Measurements from ENCODE around the gene CLCN4.

CLCN4 gene

GRCh38 chrX:10208281-10208856 is 51.6 kb downstream of the CLCN4 start:
- H3K9me3 Mint-ChIP-seq: peaks cover 58% of the 10 kb centered on the region

DNA sequence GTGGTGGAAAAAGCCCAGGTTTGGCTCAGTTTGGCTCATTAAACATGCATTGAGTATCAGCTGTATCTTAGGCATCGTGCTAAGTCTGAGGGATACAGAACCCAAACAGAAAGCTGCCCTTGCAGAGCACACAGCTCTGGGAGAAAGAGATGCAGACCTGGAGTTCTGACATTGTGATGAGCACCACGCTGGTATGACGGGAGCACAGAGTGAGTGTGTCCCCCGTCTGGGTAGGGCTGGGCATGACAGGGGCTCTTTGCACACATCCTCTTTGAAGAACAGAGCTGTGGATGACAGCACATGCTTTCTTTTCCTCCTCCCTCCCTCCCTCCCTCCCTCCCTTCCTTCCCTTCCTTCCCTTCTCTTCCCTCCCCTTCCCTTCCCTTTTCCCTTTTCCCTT is 52.2 kb downstream of the CLCN4 start:
- H3K4me1 Mint-ChIP-seq: no peaks in the 10 kb centered on the region
- no peak overlapping the region for H3K27ac Mint-ChIP-seq
- H3K36me3 Mint-ChIP-seq (ENCODE audit: low read depth): peaks cover 68% of the 10 kb centered on the region
- DNase-seq: no peak
- peaks cover 4% of the 10 kb centered on the region for H3K27me3 Mint-ChIP-seq (ENCODE audit: low read depth, poor library complexity)
- TF ChIP-seq, protein P1, sequence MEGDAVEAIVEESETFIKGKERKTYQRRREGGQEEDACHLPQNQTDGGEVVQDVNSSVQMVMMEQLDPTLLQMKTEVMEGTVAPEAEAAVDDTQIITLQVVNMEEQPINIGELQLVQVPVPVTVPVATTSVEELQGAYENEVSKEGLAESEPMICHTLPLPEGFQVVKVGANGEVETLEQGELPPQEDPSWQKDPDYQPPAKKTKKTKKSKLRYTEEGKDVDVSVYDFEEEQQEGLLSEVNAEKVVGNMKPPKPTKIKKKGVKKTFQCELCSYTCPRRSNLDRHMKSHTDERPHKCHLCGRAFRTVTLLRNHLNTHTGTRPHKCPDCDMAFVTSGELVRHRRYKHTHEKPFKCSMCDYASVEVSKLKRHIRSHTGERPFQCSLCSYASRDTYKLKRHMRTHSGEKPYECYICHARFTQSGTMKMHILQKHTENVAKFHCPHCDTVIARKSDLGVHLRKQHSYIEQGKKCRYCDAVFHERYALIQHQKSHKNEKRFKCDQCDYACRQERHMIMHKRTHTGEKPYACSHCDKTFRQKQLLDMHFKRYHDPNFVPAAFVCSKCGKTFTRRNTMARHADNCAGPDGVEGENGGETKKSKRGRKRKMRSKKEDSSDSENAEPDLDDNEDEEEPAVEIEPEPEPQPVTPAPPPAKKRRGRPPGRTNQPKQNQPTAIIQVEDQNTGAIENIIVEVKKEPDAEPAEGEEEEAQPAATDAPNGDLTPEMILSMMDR (IDR thresholded peaks at IDR 0.05): no peak
- H3K4me3 Mint-ChIP-seq: no peak overlapping the region
- H3K9me3 Mint-ChIP-seq: peaks cover 54% of the 10 kb centered on the region

More at GRCh38 chrX:10208281-10208856, 51.6 kb downstream of the CLCN4 start:
- Mint-ChIP-seq H3K4me3 (no peak overlapping the region), H3K27ac (no peak overlapping the region), H3K4me1 (no peaks in the 10 kb centered on the region), H3K27me3 (ENCODE audit: low read depth, poor library complexity) (peaks cover 4% of the 10 kb centered on the region), H3K36me3 (ENCODE audit: low read depth) (peaks cover 69% of the 10 kb centered on the region)
- TF ChIP-seq, protein P1 (IDR thresholded peaks at IDR 0.05): no peak
- DNase-seq: no peak

DNA sequence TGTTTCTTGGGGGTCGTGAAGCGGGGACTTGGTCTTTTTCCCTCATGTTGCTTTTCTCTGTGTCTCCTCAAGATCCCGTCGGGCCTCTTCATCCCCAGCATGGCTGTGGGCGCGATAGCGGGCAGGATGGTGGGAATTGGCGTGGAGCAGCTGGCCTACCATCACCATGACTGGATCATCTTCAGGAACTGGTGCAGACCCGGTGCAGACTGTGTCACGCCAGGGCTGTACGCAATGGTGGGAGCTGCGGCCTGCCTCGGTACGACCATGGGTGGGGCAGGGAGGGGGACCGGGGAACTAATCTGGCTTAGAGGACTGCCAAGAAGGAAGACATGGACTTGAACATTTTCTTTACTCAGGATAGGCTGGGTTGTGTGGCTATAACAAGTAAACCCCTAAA is 55.6 kb downstream of the CLCN4 start:
- no peak overlapping the region for H3K4me3 Mint-ChIP-seq
- DNase-seq: no peak
- no peaks in the 10 kb centered on the region for H3K27me3 Mint-ChIP-seq (ENCODE audit: low read depth, poor library complexity)
- no peaks in the 10 kb centered on the region for H3K4me1 Mint-ChIP-seq
- H3K27ac Mint-ChIP-seq: no peak overlapping the region
- H3K36me3 Mint-ChIP-seq (ENCODE audit: low read depth): peaks cover 44% of the 10 kb centered on the region
- H3K9me3 Mint-ChIP-seq: peaks cover 33% of the 10 kb centered on the region
- TF ChIP-seq, protein P1 (IDR thresholded peaks at IDR 0.05): no peak

- peaks cover 36% of the 10 kb centered on the region for H3K36me3 Mint-ChIP-seq (ENCODE audit: low read depth)
- no peaks in the 10 kb centered on the region for H3K4me1 Mint-ChIP-seq
- peaks cover 2% of the 10 kb centered on the region for H3K27me3 Mint-ChIP-seq (ENCODE audit: low read depth, poor library complexity)
- DNase-seq: no peak
- no peak overlapping the region for H3K27ac Mint-ChIP-seq
- no peak overlapping the region for H3K4me3 Mint-ChIP-seq
- TF ChIP-seq, protein P1 (IDR thresholded peaks at IDR 0.05): no peak
- peaks cover 24% of the 10 kb centered on the region for H3K9me3 Mint-ChIP-seq
Observed at GRCh38 chrX:10213716-10214115, 56.9 kb downstream of the CLCN4 start.

- Mint-ChIP-seq H3K27me3 (ENCODE audit: low read depth, poor library complexity) (peaks cover 5% of the 10 kb centered on the region), H3K36me3 (ENCODE audit: low read depth) (peaks cover 52% of the 10 kb centered on the region), H3K9me3 (peaks cover 31% of the 10 kb centered on the region), H3K4me1 (no peaks in the 10 kb centered on the region), H3K27ac (no peak overlapping the region), H3K4me3 (no peak overlapping the region)
- TF ChIP-seq, protein P1 (IDR thresholded peaks at IDR 0.05): no peak
- DNase-seq: no peak
Observed at GRCh38 chrX:10216208-10216607, 59.4 kb downstream of the CLCN4 start.

GRCh38 chrX:10217198-10217597 is 60.4 kb downstream of the CLCN4 start:
- DNase-seq: no peak
- Mint-ChIP-seq H3K36me3 (ENCODE audit: low read depth) (peaks cover 42% of the 10 kb centered on the region), H3K27me3 (ENCODE audit: low read depth, poor library complexity) (peaks cover 5% of the 10 kb centered on the region)

More at GRCh38 chrX:10217198-10217597, 60.4 kb downstream of the CLCN4 start:
- no peak overlapping the region for H3K4me3 Mint-ChIP-seq
- no peaks in the 10 kb centered on the region for H3K4me1 Mint-ChIP-seq
- no peak overlapping the region for H3K27ac Mint-ChIP-seq
- peaks cover 27% of the 10 kb centered on the region for H3K9me3 Mint-ChIP-seq
- TF ChIP-seq, protein P1 (IDR thresholded peaks at IDR 0.05): no peak

Measured in nephron progenitor cell (in vitro differentiated cells).